Measurements from ENCODE around the gene PANK3.

GRCh38 chr5:168612996-168613395, 33.8 kb upstream of the PANK3 start:
- TF ChIP-seq CTCF (IDR thresholded peaks at IDR 0.05) (no peak), REST (IDR thresholded peaks at IDR 0.05; ENCODE audit: insufficient read depth in 1 of 2, low read depth in 2 of 2, low read length in 1 of 2) (no peak), TCF7L2 (IDR thresholded peaks at IDR 0.05; ENCODE audit: low read depth, low read length) (no peak), POLR2AphosphoS5 (IDR thresholded peaks at IDR 0.05; ENCODE audit: low read depth, low read length) (no peak), SIN3A (IDR thresholded peaks at IDR 0.05; ENCODE audit: borderline replicate concordance, insufficient read depth, low read depth, low read length) (no peak)
